ENCODE measurements around the gene GDA. TPM values are rescaled to one million over a fixed set of nuclear protein-coding genes. Genes with fewer than 3 reads are reported as not detected.

Gene GDA
- total RNA-seq: not detected

- POLR2A ChIA-PET: no interaction called here
- Mint-ChIP-seq H3K9me3 (ENCODE audit: insufficient read depth) (no peaks in the 10 kb centered on the region), H3K27ac (no peak within 1 kb of the TSS), H3K4me3 (no peak within 1 kb of the TSS), H3K4me1 (ENCODE audit: low read depth) (no peaks in the 10 kb centered on the region), H3K36me3 (ENCODE audit: low read depth) (no peaks in the 10 kb centered on the region), H3K27me3 (ENCODE audit: low read depth) (peaks cover 32% of the 10 kb centered on the region)
- ATAC-seq (no peak), DNase-seq (no peak)
- CTCF ChIA-PET: no interaction called here
These were observed at the start of gene GDA for GRCh38 chr9:72149231-72149975. Gene GDA (plus strand): TSS chr9:72149440. CDS start chr9:72149560, 120 bp downstream.

GRCh38 chr9:72102520-72102919 is 46.7 kb upstream of the GDA start:
- H3K4me1 Mint-ChIP-seq (ENCODE audit: low read depth): no peaks in the 10 kb centered on the region
- CTCF ChIA-PET: no interaction called here
- DNase-seq (no peak), ATAC-seq (no peak)
- H3K27ac Mint-ChIP-seq: no peak overlapping the region
- no peaks in the 10 kb centered on the region for H3K36me3 Mint-ChIP-seq (ENCODE audit: low read depth)
- POLR2A ChIA-PET: no interaction called here
- H3K9me3 Mint-ChIP-seq (ENCODE audit: insufficient read depth): no peaks in the 10 kb centered on the region
- H3K4me3 Mint-ChIP-seq: no peak overlapping the region
- H3K27me3 Mint-ChIP-seq (ENCODE audit: low read depth): no peaks in the 10 kb centered on the region

- no peak overlapping the region for H3K4me3 Mint-ChIP-seq
- no peaks in the 10 kb centered on the region for H3K9me3 Mint-ChIP-seq (ENCODE audit: insufficient read depth)
- no peaks in the 10 kb centered on the region for H3K36me3 Mint-ChIP-seq (ENCODE audit: low read depth)
- ATAC-seq: no peak
- H3K27ac Mint-ChIP-seq: no peak overlapping the region
- POLR2A ChIA-PET: no interaction called here
- no peaks in the 10 kb centered on the region for H3K4me1 Mint-ChIP-seq (ENCODE audit: low read depth)
- no peak for DNase-seq
- CTCF ChIA-PET: no interaction called here
- no peaks in the 10 kb centered on the region for H3K27me3 Mint-ChIP-seq (ENCODE audit: low read depth)
These were observed 36.2 kb upstream of the GDA start for GRCh38 chr9:72113056-72113455.

GRCh38 chr9:72119853-72120252 is 29.4 kb upstream of the GDA start:
- ATAC-seq (no peak), DNase-seq (no peak)
- H3K27ac Mint-ChIP-seq: no peak overlapping the region
- POLR2A ChIA-PET: no interaction called here
- H3K27me3 Mint-ChIP-seq (ENCODE audit: low read depth): no peaks in the 10 kb centered on the region
- H3K4me1 Mint-ChIP-seq (ENCODE audit: low read depth): no peaks in the 10 kb centered on the region
- no peaks in the 10 kb centered on the region for H3K9me3 Mint-ChIP-seq (ENCODE audit: insufficient read depth)
- H3K36me3 Mint-ChIP-seq (ENCODE audit: low read depth): no peaks in the 10 kb centered on the region
- CTCF ChIA-PET: no interaction called here
- H3K4me3 Mint-ChIP-seq: no peak overlapping the region

GRCh38 chr9:72124947-72125346 is 24.3 kb upstream of the GDA start:
- no peaks in the 10 kb centered on the region for H3K9me3 Mint-ChIP-seq (ENCODE audit: insufficient read depth)
- no peak overlapping the region for H3K27ac Mint-ChIP-seq
- H3K4me3 Mint-ChIP-seq: no peak overlapping the region
- CTCF ChIA-PET: no interaction called here
- H3K36me3 Mint-ChIP-seq (ENCODE audit: low read depth): no peaks in the 10 kb centered on the region
- no peaks in the 10 kb centered on the region for H3K27me3 Mint-ChIP-seq (ENCODE audit: low read depth)
- ATAC-seq (no peak), DNase-seq (no peak)
- no peaks in the 10 kb centered on the region for H3K4me1 Mint-ChIP-seq (ENCODE audit: low read depth)
- POLR2A ChIA-PET: interaction anchor here (0.7 kb wide), 1 partner anchor 9 kb away, joined by 3 read pairs; no protein-coding TSS in a partner anchor

GRCh38 chr9:72127753-72128152 is 21.5 kb upstream of the GDA start:
- H3K4me3 Mint-ChIP-seq: no peak overlapping the region
- DNase-seq: no peak
- no peaks in the 10 kb centered on the region for H3K36me3 Mint-ChIP-seq (ENCODE audit: low read depth)
- ATAC-seq: no peak
- no peaks in the 10 kb centered on the region for H3K4me1 Mint-ChIP-seq (ENCODE audit: low read depth)
- no peaks in the 10 kb centered on the region for H3K9me3 Mint-ChIP-seq (ENCODE audit: insufficient read depth)
- H3K27ac Mint-ChIP-seq: no peak overlapping the region
- H3K27me3 Mint-ChIP-seq (ENCODE audit: low read depth): no peaks in the 10 kb centered on the region
- ChIA-PET POLR2A (no interaction called here), CTCF (no interaction called here)

- DNase-seq (no peak), ATAC-seq (no peak)
- no peaks in the 10 kb centered on the region for H3K27me3 Mint-ChIP-seq (ENCODE audit: low read depth)
- no peak overlapping the region for H3K27ac Mint-ChIP-seq
- CTCF ChIA-PET: no interaction called here
- H3K4me3 Mint-ChIP-seq: no peak overlapping the region
- POLR2A ChIA-PET: no interaction called here
- H3K9me3 Mint-ChIP-seq (ENCODE audit: insufficient read depth): no peaks in the 10 kb centered on the region
- no peaks in the 10 kb centered on the region for H3K36me3 Mint-ChIP-seq (ENCODE audit: low read depth)
- no peaks in the 10 kb centered on the region for H3K4me1 Mint-ChIP-seq (ENCODE audit: low read depth)
These were observed 20.7 kb upstream of the GDA start for GRCh38 chr9:72128526-72128925.

- POLR2A ChIA-PET: no interaction called here
- Mint-ChIP-seq H3K36me3 (ENCODE audit: low read depth) (no peaks in the 10 kb centered on the region), H3K27me3 (ENCODE audit: low read depth) (no peaks in the 10 kb centered on the region), H3K4me1 (ENCODE audit: low read depth) (no peaks in the 10 kb centered on the region), H3K9me3 (ENCODE audit: insufficient read depth) (no peaks in the 10 kb centered on the region), H3K4me3 (no peak overlapping the region), H3K27ac (no peak overlapping the region)
- ATAC-seq (no peak), DNase-seq (no peak)
- CTCF ChIA-PET: no interaction called here
These were observed 19.7 kb upstream of the GDA start for GRCh38 chr9:72129271-72130156.

GRCh38 chr9:72130321-72130720 is 18.9 kb upstream of the GDA start:
- ChIA-PET CTCF (no interaction called here), POLR2A (no interaction called here)
- Mint-ChIP-seq H3K9me3 (ENCODE audit: insufficient read depth) (no peaks in the 10 kb centered on the region), H3K36me3 (ENCODE audit: low read depth) (no peaks in the 10 kb centered on the region), H3K4me3 (no peak overlapping the region), H3K27me3 (ENCODE audit: low read depth) (no peaks in the 10 kb centered on the region), H3K4me1 (ENCODE audit: low read depth) (no peaks in the 10 kb centered on the region), H3K27ac (no peak overlapping the region)
- no peak for DNase-seq
- no peak for ATAC-seq

- DNase-seq (no peak), ATAC-seq (no peak)
- Mint-ChIP-seq H3K4me1 (ENCODE audit: low read depth) (no peaks in the 10 kb centered on the region), H3K36me3 (ENCODE audit: low read depth) (no peaks in the 10 kb centered on the region), H3K9me3 (ENCODE audit: insufficient read depth) (no peaks in the 10 kb centered on the region), H3K27ac (no peak overlapping the region), H3K4me3 (no peak overlapping the region), H3K27me3 (ENCODE audit: low read depth) (no peaks in the 10 kb centered on the region)
- ChIA-PET POLR2A (no interaction called here), CTCF (no interaction called here)
These were observed 18.0 kb upstream of the GDA start for GRCh38 chr9:72131206-72131605.

- Mint-ChIP-seq H3K4me3 (no peak overlapping the region), H3K4me1 (ENCODE audit: low read depth) (no peaks in the 10 kb centered on the region), H3K9me3 (ENCODE audit: insufficient read depth) (no peaks in the 10 kb centered on the region), H3K27ac (no peak overlapping the region), H3K36me3 (ENCODE audit: low read depth) (no peaks in the 10 kb centered on the region), H3K27me3 (ENCODE audit: low read depth) (no peaks in the 10 kb centered on the region)
- DNase-seq: no peak
- ChIA-PET POLR2A (no interaction called here), CTCF (no interaction called here)
- ATAC-seq: no peak
These were observed 17.2 kb upstream of the GDA start for GRCh38 chr9:72132052-72132451.

- ChIA-PET POLR2A (no interaction called here), CTCF (no interaction called here)
- Mint-ChIP-seq H3K27me3 (ENCODE audit: low read depth) (no peaks in the 10 kb centered on the region), H3K4me3 (no peak overlapping the region), H3K27ac (no peak overlapping the region), H3K36me3 (ENCODE audit: low read depth) (no peaks in the 10 kb centered on the region), H3K4me1 (ENCODE audit: low read depth) (no peaks in the 10 kb centered on the region), H3K9me3 (ENCODE audit: insufficient read depth) (no peaks in the 10 kb centered on the region)
- ATAC-seq (no peak), DNase-seq (no peak)
These were observed 15.7 kb upstream of the GDA start for GRCh38 chr9:72133365-72134035.
